ENCODE results near the gene LIPC. TPM values are rescaled to one million over a fixed set of nuclear protein-coding genes. Genes with fewer than 3 reads are reported as not detected.

LIPC gene
- total and polyA plus RNA-seq, 10 of the 15 experiments (the other 5 are each of a cell fraction or from before 2014, with no cell fraction given), result 0.06 to 0.31 (median 0.16) TPM; not detected in 1

DNA sequence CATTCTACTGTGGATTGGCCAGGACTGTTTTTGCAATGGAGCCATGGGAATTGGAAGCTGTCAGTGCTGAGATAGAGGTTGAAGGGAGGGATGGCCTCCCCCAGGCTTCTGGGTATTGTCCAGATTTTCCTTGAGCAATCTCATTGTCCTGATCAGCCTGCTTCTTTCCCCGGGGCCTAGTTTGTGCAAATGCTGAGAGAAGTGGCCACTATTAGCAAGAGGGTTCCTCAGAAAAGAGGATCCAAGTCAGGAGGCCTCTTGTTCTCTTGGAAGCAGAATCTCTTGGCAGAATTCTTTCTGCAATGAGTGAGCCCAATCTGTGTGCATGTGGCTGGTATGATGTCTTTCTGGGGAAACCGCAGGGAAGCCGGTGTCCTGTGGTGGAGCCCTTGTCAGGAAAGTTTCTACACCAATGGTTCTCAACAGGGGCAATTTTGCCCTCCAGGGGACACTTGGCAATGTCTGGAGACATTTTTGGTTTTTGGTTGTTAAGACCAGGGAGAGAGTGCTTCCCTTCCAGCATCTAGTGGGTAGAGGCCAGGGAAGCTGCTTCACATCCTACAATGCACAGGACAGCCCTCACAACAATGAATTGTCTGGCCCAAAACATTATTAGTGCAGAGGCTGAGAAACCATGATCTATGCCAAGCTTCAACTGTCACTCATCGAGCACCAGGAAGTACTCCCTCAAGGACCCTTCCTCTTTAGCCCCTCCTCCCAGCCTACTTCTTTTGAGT lies 2.0 kb downstream of the LIPC start:
- no peaks in the 10 kb centered on the region for H4K20me1 ChIP-seq (ENCODE audit: control insufficient read depth, insufficient read depth)
- intact Hi-C loops (cut with micrococcal nuclease; ENCODE audit: unreplicated experiment) (no loop called here), in situ Hi-C loops (cut with MboI) (no loop called here)
- no peaks in the 10 kb centered on the region for H3K36me3 ChIP-seq (ENCODE audit: control insufficient read depth in 2 of 2, insufficient read depth in 2 of 2, low read length in 1 of 2)
- ATAC-seq, result no peak
- CTCF ChIA-PET, result no interaction called here
- H3K4me3 ChIP-seq, result no peak overlapping the region
- H3K27ac ChIP-seq (ENCODE audit: control insufficient read depth, insufficient read depth), result no peak overlapping the region
- SMC1A ChIA-PET (ENCODE audit: uncharacterized antibody, unreplicated experiment), result no interaction called here
- H3K27me3 ChIP-seq (replicated peaks in 1 of 2; ENCODE audit: control insufficient read depth in 2 of 2, insufficient read depth in 2 of 2, low read length in 1 of 2), result no peaks in the 10 kb centered on the region
- 40% methylated on average over 4 of the region's 4 CpGs for WGBS (ENCODE audit: insufficient coverage, insufficient replicate concordance, low lambda C conversion rate, missing lambda C conversion rate)
- no peak overlapping the region for H3K9ac ChIP-seq (ENCODE audit: control insufficient read depth, insufficient read depth, low read length)
- no peak for FAIRE-seq
- no peaks in the 10 kb centered on the region for H3K9me3 ChIP-seq (replicated peaks; ENCODE audit: control insufficient read depth, insufficient read depth, low read length)
- RAD21 ChIA-PET (ENCODE audit: unreplicated experiment), result interaction anchor here (0.7 kb wide), 1 partner anchor 164 kb away, joined by 3 read pairs; no protein-coding TSS in a partner anchor
- DNase-seq (ENCODE audit: low read depth, low spot score), result no peak
- BruUV-seq (replicated peaks), result no TSS peak
- H2AFZ ChIP-seq (ENCODE audit: control insufficient read depth, low read depth, low read length), result no peak overlapping the region
- POLR2A ChIA-PET, result no interaction called here
- no peak overlapping the region for H3K4me2 ChIP-seq (ENCODE audit: control insufficient read depth, insufficient read depth)
- no peaks in the 10 kb centered on the region for H3K79me2 ChIP-seq (ENCODE audit: control insufficient read depth, insufficient read depth, low read length)
- H3K4me1 ChIP-seq (ENCODE audit: control insufficient read depth, insufficient read depth, low read length), result no peaks in the 10 kb centered on the region
- no peak for TF ChIP-seq CUX1 (IDR thresholded peaks at IDR 0.05; ENCODE audit: insufficient replicate concordance, low read depth, low read length)
- no peak for TF ChIP-seq MEF2A (IDR thresholded peaks at IDR 0.05; ENCODE audit: insufficient read depth, low read depth, low read length)
- no peak for TF ChIP-seq ETV6 (conservative IDR thresholded peaks at IDR 0.05 in 1 of 2, IDR thresholded peaks at IDR 0.05 in 1 of 2; ENCODE audit: borderline replicate concordance in 1 of 2, low read depth in 1 of 2)
- no peak for TF ChIP-seq MTA2 (IDR thresholded peaks at IDR 0.05; ENCODE audit: low read depth)
- TF ChIP-seq, protein P1, sequence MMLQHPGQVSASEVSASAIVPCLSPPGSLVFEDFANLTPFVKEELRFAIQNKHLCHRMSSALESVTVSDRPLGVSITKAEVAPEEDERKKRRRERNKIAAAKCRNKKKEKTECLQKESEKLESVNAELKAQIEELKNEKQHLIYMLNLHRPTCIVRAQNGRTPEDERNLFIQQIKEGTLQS (IDR thresholded peaks at IDR 0.05; ENCODE audit: borderline replicate concordance, extremely low read depth, low read depth, low read length), result no peak
- TF ChIP-seq MTA3 (IDR thresholded peaks at IDR 0.05; ENCODE audit: borderline replicate concordance, low read length), result no peak
- no peak for TF ChIP-seq BRCA1 (IDR thresholded peaks at IDR 0.05; ENCODE audit: low read depth, low read length)
- no peak for TF ChIP-seq IRF4 (IDR thresholded peaks at IDR 0.05; ENCODE audit: low read depth, low read length)
- TF ChIP-seq SUZ12 (IDR thresholded peaks at IDR 0.05; ENCODE audit: unreplicated experiment), result no peak
- TF ChIP-seq SMAD5 (IDR thresholded peaks at IDR 0.05; ENCODE audit: low read depth), result no peak
- TF ChIP-seq YY1 (IDR thresholded peaks at IDR 0.05; ENCODE audit: low read depth, low read length), result no peak
- TF ChIP-seq ZBTB40 (IDR thresholded peaks at IDR 0.05; ENCODE audit: borderline replicate concordance), result no peak
- no peak for TF ChIP-seq HDAC6 (IDR thresholded peaks at IDR 0.05; ENCODE audit: unreplicated experiment)
- no peak for TF ChIP-seq NR2F1 (conservative IDR thresholded peaks at IDR 0.05)

Measured in GM12878 (cell line).